HepG2 (cell line): ENCODE measurements around the gene STKLD1. TPM values are rescaled to one million over a fixed set of nuclear protein-coding genes. Genes with fewer than 3 reads are reported as not detected.

Source experiments
- AGO2 ChIP-seq: fragments of 200-400 bp; formaldehyde crosslinking; optimal IDR thresholded peaks from 2 replicates; pipeline ENCODE3; 2017; ENCODE audit warnings: mild to moderate bottlenecking, low read depth, low read length, moderate library complexity
- CCDC6 ChIP-seq: sonication (generic); formaldehyde crosslinking; IDR thresholded peaks from 2 replicates; pipeline ENCODE4 v1.8.1; 2022; ENCODE audit warnings: mild to moderate bottlenecking, missing genetic modification reagents, moderate library complexity
- GABPA ChIP-seq, 2 experiments: IDR thresholded peaks; 2 replicates each; pipeline ENCODE4 v1.6.1; 2011 to 2016; ENCODE audit warnings: low read depth in 2 of 2, low read length in 1 of 2, missing biosample characterization in 1 of 2, missing genetic modification characterization in 1 of 2
- GTF2F1 ChIP-seq: fragments of 150-350 bp; IDR thresholded peaks from 2 replicates; pipeline ENCODE4 v1.6.1; 2014; ENCODE audit warnings: low read length
- HCFC1 ChIP-seq: fragments of 150-350 bp; IDR thresholded peaks from 2 replicates; pipeline ENCODE4 v1.6.1; 2014; ENCODE audit warnings: low read depth, low read length
- JUND ChIP-seq: sonication (generic); formaldehyde crosslinking; IDR thresholded peaks from 2 replicates; pipeline ENCODE4 v1.8.0; 2022; ENCODE audit warnings: mild to moderate bottlenecking, missing genetic modification reagents
- MED1 ChIP-seq: sonication (generic); formaldehyde crosslinking; IDR thresholded peaks from 2 replicates; pipeline ENCODE4 v1.4.0; 2020; ENCODE audit warnings: missing genetic modification reagents
- NR2C2 ChIP-seq: sonication (generic); formaldehyde crosslinking; IDR thresholded peaks from 2 replicates; pipeline ENCODE4 v1.4.0; 2020; ENCODE audit warnings: missing genetic modification reagents, mild to moderate bottlenecking, moderate library complexity, borderline replicate concordance
- PCBP2 ChIP-seq: fragments of 200-400 bp; formaldehyde crosslinking; optimal IDR thresholded peaks from 2 replicates; pipeline ENCODE3; 2018; ENCODE audit warnings: low read length, low read depth; ENCODE audit not compliant: poor library complexity, severe bottlenecking
- PHF8 ChIP-seq: sonication (generic); formaldehyde crosslinking; IDR thresholded peaks from 2 replicates; pipeline ENCODE4 v1.5.0; 2020; ENCODE audit warnings: missing genetic modification reagents
- TGIF2 ChIP-seq: IDR thresholded peaks from 2 replicates; pipeline ENCODE4 v1.6.1; 2016; ENCODE audit warnings: control low read depth, missing compliant biosample characterization
- ZNF292 ChIP-seq: sonication (generic); formaldehyde crosslinking; IDR thresholded peaks from 2 replicates; pipeline ENCODE4 v1.8.1; 2022; ENCODE audit warnings: mild to moderate bottlenecking, low read depth, missing genetic modification reagents, borderline replicate concordance
- ZNF30 ChIP-seq: sonication (generic); formaldehyde crosslinking; IDR thresholded peaks from 2 replicates; pipeline ENCODE4 v1.5.0; 2020; ENCODE audit warnings: mild to moderate bottlenecking, missing genetic modification reagents
- ZNF709 ChIP-seq: sonication (generic); formaldehyde crosslinking; IDR thresholded peaks from 2 replicates; pipeline ENCODE4 v1.5.0; 2020; ENCODE audit warnings: mild to moderate bottlenecking, missing genetic modification reagents
- ZNF747 ChIP-seq: sonication (generic); formaldehyde crosslinking; IDR thresholded peaks from 2 replicates; pipeline ENCODE4 v1.8.1; 2023; ENCODE audit warnings: missing genetic modification reagents, mild to moderate bottlenecking, borderline replicate concordance
- ZNF768 ChIP-seq: sonication (generic); formaldehyde crosslinking; IDR thresholded peaks from 2 replicates; pipeline ENCODE4 v1.4.0; 2020; ENCODE audit warnings: missing genetic modification reagents
- polyA plus RNA-seq, 8 experiments: library from polyadenylated mRNA; depleted of rRNA in 3 of 8; stranded (reverse) in 7 of 8; unstranded in 1 of 8; fragments of >200 nt; fragmentation: Illumina TruSeq in 4 of 8; extraction: Trizol in 4 of 8; gene quantifications; 2 replicates each; pipeline versions ENCODE4 v1.2.1 to v1.2.3, GENCODE V29; 2011 to 2016; ENCODE audit warnings: low read depth in 4 of 8, missing spikeins in 1 of 8, mixed read lengths in 1 of 8; ENCODE audit not compliant: insufficient read depth in 1 of 8
- total RNA-seq, 5 experiments: library from RNA; depleted of rRNA; stranded (reverse); fragments of >200 nt; fragmentation: Illumina TruSeq; extraction: Trizol; gene quantifications; 2 replicates each; pipeline ENCODE4 v1.2.3, GENCODE V29; 2016; ENCODE audit warnings: low read depth in 1 of 5
- TF ChIP-seq, protein P1 (sequence below): sonication (generic); formaldehyde crosslinking; IDR thresholded peaks from 2 replicates; pipeline ENCODE4 v1.8.0; 2022; ENCODE audit warnings: low read depth, missing genetic modification reagents
- TF ChIP-seq, protein P2 (sequence below): sonication (generic); formaldehyde crosslinking; IDR thresholded peaks from 2 replicates; pipeline ENCODE4 v1.4.0; 2020; ENCODE audit warnings: missing genetic modification reagents
- TF ChIP-seq, protein P3 (sequence below): IDR thresholded peaks from 2 replicates; pipeline ENCODE4 v1.6.1; 2016; ENCODE audit warnings: mild to moderate bottlenecking, missing biosample characterization, missing genetic modification reagents
- TF ChIP-seq, protein P4 (sequence below): sonication (generic); formaldehyde crosslinking; conservative IDR thresholded peaks from 2 replicates; pipeline ENCODE4 v1.4.0; 2020; ENCODE audit warnings: missing genetic modification reagents
- TF ChIP-seq, protein P5 (sequence below): sonication (generic); formaldehyde crosslinking; IDR thresholded peaks from 2 replicates; pipeline ENCODE4 v1.4.0; 2020; ENCODE audit warnings: missing genetic modification reagents

The STKLD1 gene
- total and polyA plus RNA-seq, 2 of the 13 experiments (the other 11 are each of a cell fraction or from before 2014, with no cell fraction given), result 1.5 to 2.2 TPM

DNA sequence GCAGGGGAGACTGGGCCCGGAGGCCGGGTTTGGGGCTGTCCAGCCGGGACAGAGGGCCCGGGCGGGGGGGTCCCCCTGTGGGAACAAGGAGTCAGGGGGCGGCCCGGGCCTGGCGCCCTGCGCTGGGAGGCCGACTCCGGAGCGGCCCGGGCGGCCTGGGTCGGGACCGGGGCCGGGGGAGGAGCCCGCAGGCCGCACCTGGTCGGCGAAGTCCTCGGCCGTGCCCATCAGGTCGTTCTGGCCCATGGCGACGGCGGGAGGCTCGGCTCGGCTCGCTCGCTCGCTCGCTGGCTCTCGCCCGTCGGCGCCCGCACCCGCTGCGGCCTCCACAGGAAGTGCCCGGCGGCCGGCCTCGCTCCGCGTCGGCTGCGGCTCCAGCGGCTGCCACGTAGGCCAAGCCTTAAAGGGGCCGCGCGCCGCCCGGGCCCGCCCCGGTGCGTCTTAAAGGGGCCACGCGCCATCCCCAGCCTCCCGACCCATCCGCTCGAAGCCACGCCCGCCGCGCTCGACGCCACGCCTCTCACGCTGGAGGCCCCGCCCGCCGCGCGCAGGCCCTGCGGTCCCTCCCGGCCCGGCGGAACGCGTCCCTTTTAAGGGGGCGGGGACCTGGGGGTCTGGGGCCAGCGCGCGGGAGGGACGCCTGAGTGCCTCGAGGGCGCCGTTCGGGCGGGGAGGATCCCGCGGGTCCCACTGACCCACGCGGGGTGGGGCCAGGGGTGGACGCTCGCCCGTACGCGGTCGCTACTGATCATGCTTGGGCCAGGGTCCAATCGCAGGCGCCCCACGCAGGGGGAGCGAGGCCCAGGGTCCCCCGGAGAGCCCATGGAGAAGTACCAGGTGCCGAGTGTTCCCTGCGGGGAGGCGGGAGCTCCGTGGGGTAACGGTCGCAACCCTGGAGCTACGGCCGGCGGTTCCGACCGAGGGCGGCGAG lies at the start of gene STKLD1, which contains the start of gene SURF4 (continued):
- TF ChIP-seq ZNF768 (peak; percentile 15; the same call in 1 of the 2 replicates), NR2C2 (peak; percentile 54; the same call in 1 of the 2 replicates), ZNF709 (CRISPR knock-in tag) (0 out of 2 replicates have a peak, but pooled peaks have one; percentile 79), MED1 (CRISPR knock-in tag) (peak; percentile 69), PHF8 (CRISPR knock-in tag) (peak; percentile 59), TGIF2 (CRISPR knock-in tag) (0 out of 2 replicates have a peak, but pooled peaks have one; percentile 18), ZNF292 (CRISPR knock-in tag) (0 out of 2 replicates have a peak, but pooled peaks have one; percentile 18), GABPA (IDR thresholded peaks at IDR 0.05; ENCODE audit: low read depth, low read length) (peak; percentile 59), GABPA (CRISPR knock-in tag; IDR thresholded peaks at IDR 0.05; ENCODE audit: low read depth) (peak; percentile 52; the same call in 1 of the 2 replicates), AGO2 (peak; percentile 43), HCFC1 (no peak; the same call in 1 of the 2 replicates), JUND (no peak), ZNF747 (CRISPR knock-in tag) (0 out of 2 replicates have a peak, but pooled peaks have one; percentile 41), CCDC6 (CRISPR knock-in tag) (peak; percentile 31; the same call in 1 of the 2 replicates), PCBP2 (no peak), GTF2F1 (0 out of 2 replicates have a peak, but pooled peaks have one; percentile 35), ZNF30 (CRISPR knock-in tag) (no peak)
- TF ChIP-seq, protein P1, sequence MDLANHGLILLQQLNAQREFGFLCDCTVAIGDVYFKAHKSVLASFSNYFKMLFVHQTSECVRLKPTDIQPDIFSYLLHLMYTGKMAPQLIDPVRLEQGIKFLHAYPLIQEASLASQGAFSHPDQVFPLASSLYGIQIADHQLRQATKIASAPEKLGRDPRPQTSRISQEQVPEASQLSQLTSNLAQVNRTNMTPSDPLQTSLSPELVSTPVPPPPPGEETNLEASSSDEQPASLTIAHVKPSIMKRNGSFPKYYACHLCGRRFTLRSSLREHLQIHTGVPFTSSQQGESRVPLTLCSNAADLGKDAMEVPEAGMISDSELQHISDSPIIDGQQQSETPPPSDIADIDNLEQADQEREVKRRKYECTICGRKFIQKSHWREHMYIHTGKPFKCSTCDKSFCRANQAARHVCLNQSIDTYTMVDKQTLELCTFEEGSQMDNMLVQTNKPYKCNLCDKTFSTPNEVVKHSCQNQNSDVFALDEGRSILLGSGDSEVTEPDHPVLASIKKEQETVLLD, result peak; percentile 81
- TF ChIP-seq, protein P2, sequence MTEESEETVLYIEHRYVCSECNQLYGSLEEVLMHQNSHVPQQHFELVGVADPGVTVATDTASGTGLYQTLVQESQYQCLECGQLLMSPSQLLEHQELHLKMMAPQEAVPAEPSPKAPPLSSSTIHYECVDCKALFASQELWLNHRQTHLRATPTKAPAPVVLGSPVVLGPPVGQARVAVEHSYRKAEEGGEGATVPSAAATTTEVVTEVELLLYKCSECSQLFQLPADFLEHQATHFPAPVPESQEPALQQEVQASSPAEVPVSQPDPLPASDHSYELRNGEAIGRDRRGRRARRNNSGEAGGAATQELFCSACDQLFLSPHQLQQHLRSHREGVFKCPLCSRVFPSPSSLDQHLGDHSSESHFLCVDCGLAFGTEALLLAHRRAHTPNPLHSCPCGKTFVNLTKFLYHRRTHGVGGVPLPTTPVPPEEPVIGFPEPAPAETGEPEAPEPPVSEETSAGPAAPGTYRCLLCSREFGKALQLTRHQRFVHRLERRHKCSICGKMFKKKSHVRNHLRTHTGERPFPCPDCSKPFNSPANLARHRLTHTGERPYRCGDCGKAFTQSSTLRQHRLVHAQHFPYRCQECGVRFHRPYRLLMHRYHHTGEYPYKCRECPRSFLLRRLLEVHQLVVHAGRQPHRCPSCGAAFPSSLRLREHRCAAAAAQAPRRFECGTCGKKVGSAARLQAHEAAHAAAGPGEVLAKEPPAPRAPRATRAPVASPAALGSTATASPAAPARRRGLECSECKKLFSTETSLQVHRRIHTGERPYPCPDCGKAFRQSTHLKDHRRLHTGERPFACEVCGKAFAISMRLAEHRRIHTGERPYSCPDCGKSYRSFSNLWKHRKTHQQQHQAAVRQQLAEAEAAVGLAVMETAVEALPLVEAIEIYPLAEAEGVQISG, result peak; percentile 83
- TF ChIP-seq, protein P3, sequence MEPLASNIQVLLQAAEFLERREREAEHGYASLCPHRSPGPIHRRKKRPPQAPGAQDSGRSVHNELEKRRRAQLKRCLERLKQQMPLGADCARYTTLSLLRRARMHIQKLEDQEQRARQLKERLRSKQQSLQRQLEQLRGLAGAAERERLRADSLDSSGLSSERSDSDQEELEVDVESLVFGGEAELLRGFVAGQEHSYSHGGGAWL, result 0 out of 2 replicates have a peak, but pooled peaks have one; percentile 60
- TF ChIP-seq, protein P4, sequence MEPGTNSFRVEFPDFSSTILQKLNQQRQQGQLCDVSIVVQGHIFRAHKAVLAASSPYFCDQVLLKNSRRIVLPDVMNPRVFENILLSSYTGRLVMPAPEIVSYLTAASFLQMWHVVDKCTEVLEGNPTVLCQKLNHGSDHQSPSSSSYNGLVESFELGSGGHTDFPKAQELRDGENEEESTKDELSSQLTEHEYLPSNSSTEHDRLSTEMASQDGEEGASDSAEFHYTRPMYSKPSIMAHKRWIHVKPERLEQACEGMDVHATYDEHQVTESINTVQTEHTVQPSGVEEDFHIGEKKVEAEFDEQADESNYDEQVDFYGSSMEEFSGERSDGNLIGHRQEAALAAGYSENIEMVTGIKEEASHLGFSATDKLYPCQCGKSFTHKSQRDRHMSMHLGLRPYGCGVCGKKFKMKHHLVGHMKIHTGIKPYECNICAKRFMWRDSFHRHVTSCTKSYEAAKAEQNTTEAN, result 0 out of 2 replicates have a peak, but pooled peaks have one; percentile 37
- TF ChIP-seq, protein P5, sequence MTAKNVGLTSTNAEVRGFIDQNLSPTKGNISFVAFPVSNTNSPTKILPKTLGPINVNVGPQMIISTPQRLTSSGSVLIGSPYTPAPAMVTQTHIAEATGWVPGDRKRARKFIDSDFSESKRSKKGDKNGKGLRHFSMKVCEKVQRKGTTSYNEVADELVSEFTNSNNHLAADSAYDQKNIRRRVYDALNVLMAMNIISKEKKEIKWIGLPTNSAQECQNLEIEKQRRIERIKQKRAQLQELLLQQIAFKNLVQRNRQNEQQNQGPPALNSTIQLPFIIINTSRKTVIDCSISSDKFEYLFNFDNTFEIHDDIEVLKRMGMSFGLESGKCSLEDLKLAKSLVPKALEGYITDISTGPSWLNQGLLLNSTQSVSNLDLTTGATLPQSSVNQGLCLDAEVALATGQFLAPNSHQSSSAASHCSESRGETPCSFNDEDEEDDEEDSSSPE (CRISPR knock-in tag), result peak; percentile 78
